Adrenal gland (tissue), 12 donors: ENCODE data around the gene PCK1. TPM values are rescaled to one million over a fixed set of nuclear protein-coding genes. Genes with fewer than 3 reads are reported as not detected.

Source experiments
- DNase-seq, 7 donors: peaks; one replicate each; pipeline ENCODE4 v3.0.0-alpha.2; 2019 to 2020
- H3K27ac ChIP-seq, 5 donors: fragments of 200-600 bp; sonication (generic) in 4 of 5; 1 replicate in 3 of 5; 2 replicates in 2 of 5; pipeline versions ENCODE4 v1.5.1 to v1.8.0; 2016 to 2020; ENCODE audit warnings: mild to moderate bottlenecking in 1 of 5
- H3K27me3 ChIP-seq: fragments of 200-600 bp; 2 replicates; pipeline ENCODE4 v1.8.0; 2021
- H3K36me3 ChIP-seq, 2 donors: fragments of 200-600 bp; replicated peaks in 1 of 2; 1 replicate in 1 of 2; 2 replicates in 1 of 2; pipeline versions ENCODE4 v1.5.1 to v1.8.0; 2018 to 2022
- H3K4me1 ChIP-seq, 2 donors: fragments of 200-600 bp; replicated peaks in 1 of 2; 1 replicate in 1 of 2; 2 replicates in 1 of 2; pipeline versions ENCODE4 v1.5.1 to v1.8.0; 2018 to 2021
- H3K4me3 ChIP-seq, 4 donors: fragments of 200-600 bp; sonication (generic) in 3 of 4; one replicate each; pipeline ENCODE4 v1.5.1; 2016 to 2018
- H3K9me3 ChIP-seq, 3 donors: fragments of 200-600 bp; sonication (generic) in 1 of 3; replicated peaks in 1 of 3; 1 replicate in 2 of 3; 2 replicates in 1 of 3; pipeline versions ENCODE4 v1.5.1 to v1.8.0; 2016 to 2021
- POLR2A ChIP-seq, 2 donors: fragments of 450-650 bp; IDR thresholded peaks; one replicate each; pipeline ENCODE4 v1.6.1; 2017; ENCODE audit warnings: antibody characterized with exemption in 2 of 2, mild to moderate bottlenecking in 2 of 2, moderate library complexity in 1 of 2
- WGBS, 4 donors: extraction: QIAGEN DNeasy Blood & Tissue Kit in 2 of 4; methylation state at CpG; one replicate each; pipeline versions ENCODE4 v1.1.5 to v1.1.7; 2013 to 2017; 5-methylcytosine and 5-hydroxymethylcytosine counted together
- intact Hi-C, 2 donors: fragments of 100-400 bp; cut with DNase I; formaldehyde crosslinking; loops; one replicate each; pipeline versions ENCODE4 v1.14.1 to v1.15.0; 2022 to 2023
- polyA plus RNA-seq, 3 donors: library from polyadenylated mRNA; stranded (reverse); fragments of 200-250 nt in 2 of 3; fragments of 350-450 nt in 1 of 3; fragmentation: Illumina TruSeq in 1 of 3; extraction: RNeasy Lipid Tissue Mini Kit (QIAGEN cat#74804) in 1 of 3; gene quantifications; one replicate each; pipeline ENCODE4 v1.2.3, GENCODE V29; 2013 to 2014
- total RNA-seq, 9 donors: library from RNA; depleted of rRNA in 4 of 9; stranded (reverse); fragments of >200 nt in 4 of 9; fragments of 120-200 nt in 1 of 9; fragmentation: NEBNext Ultra II Directional in 1 of 9; extraction: Animal tissue kit (Norgen Biotek cat#: 25700) in 1 of 9; gene quantifications; one replicate each; pipeline versions ENCODE4 v1.1.0 to v1.2.4, GENCODE V29; 2013 to 2023
- TF ChIP-seq, protein P1 (sequence below), 6 experiments: fragments of 450-650 bp in 4 of 6; fragments of 200-600 bp in 2 of 6; sonication (generic) in 1 of 6; IDR thresholded peaks; 1 replicate in 5 of 6; 2 replicates in 1 of 6; pipeline versions ENCODE4 v1.5.1 to v1.8.0; 2016 to 2021; ENCODE audit warnings: antibody characterized with exemption in 6 of 6, mild to moderate bottlenecking in 2 of 6, moderate library complexity in 1 of 6
- donor health status: healthy with polysubstance abuse.
- donor health status: Bipolar disorder and iron deficiency.
- donor health status: DM: yes; HTN: yes; CAD: no.
- donor health status: DM: no; HTN: no; CAD: no.
- donor health status: DM: no; HTN: no; CAD: no.
- donor health status: DM: yes; HTN: yes; CAD: no.

PCK1 gene
- total and polyA plus RNA-seq, 12 donors, result 0.06 to 5.4 (median 0.65) TPM

DNA sequence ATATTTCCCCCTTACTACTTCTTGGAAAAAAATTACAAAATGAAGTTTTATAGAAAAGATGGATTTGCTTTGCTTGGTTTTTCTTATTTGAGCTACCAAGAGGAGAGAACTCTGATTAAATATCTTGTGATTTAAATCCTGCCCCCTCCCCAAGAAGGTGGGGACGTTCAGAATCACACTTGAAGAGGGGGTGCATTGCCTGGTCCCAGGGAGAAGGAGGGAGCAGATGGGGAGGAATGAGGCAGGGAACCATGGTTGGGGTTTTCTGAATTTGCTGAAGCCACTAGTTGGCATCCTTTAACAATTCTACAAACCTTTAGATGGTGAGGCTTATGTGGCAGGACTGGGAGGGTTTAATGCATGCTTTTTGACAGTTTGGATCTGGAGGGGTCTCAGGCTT lies 5.5 kb downstream of the PCK1 start:
- Histone ChIP-seq H3K4me3 (no peak overlapping the region), H3K4me1 (no peaks in the 10 kb centered on the region), H3K9me3 (no peaks in the 10 kb centered on the region), H3K36me3 (no peaks in the 10 kb centered on the region), H3K27me3 (peaks cover 5% of the 10 kb centered on the region), H3K27ac (no peak overlapping the region)
- DNase-seq, result no peak
- no peak for TF ChIP-seq POLR2A (IDR thresholded peaks at IDR 0.05)
- TF ChIP-seq, protein P1, sequence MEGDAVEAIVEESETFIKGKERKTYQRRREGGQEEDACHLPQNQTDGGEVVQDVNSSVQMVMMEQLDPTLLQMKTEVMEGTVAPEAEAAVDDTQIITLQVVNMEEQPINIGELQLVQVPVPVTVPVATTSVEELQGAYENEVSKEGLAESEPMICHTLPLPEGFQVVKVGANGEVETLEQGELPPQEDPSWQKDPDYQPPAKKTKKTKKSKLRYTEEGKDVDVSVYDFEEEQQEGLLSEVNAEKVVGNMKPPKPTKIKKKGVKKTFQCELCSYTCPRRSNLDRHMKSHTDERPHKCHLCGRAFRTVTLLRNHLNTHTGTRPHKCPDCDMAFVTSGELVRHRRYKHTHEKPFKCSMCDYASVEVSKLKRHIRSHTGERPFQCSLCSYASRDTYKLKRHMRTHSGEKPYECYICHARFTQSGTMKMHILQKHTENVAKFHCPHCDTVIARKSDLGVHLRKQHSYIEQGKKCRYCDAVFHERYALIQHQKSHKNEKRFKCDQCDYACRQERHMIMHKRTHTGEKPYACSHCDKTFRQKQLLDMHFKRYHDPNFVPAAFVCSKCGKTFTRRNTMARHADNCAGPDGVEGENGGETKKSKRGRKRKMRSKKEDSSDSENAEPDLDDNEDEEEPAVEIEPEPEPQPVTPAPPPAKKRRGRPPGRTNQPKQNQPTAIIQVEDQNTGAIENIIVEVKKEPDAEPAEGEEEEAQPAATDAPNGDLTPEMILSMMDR (IDR thresholded peaks at IDR 0.05), result no peak
- 4 to 23% (median 14%) methylated on average over 1 of the region's 1 CpG for WGBS, 4 donors
- intact Hi-C loops, result no loop called here

DNA sequence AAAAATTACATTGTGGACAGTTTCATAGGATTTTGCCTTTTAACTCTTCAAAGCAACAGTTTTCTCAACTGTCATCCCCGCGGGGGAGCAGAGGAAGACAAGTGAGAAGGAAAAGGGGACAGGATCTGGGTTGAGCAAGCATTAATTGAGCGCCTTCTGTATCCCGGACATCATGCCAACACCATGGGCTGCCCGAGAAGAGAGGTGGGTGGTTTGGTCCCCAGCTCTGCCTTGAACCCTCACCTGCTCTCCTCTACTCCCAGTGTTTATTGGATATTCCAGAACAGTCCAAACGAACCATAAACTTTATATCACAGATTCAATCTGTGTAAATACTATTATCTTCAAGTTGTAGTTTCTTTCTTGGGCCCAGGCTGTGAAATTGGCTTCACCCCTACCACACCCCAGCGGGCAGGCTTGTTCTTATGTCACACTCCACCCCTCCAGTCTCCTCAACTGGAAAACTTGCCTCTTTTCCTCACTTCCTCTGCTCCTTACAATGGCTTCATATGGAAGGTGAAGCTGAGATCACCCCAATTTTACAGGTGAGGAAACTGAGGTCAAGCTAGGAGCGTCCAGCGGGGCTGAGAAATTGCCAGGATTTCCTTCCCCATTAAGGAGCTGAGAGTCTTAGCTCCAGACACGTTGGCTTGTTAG lies 6.0 kb downstream of the PCK1 start:
- intact Hi-C loops, result no loop called here
- H3K4me1 ChIP-seq, result no peaks in the 10 kb centered on the region
- 70 to 77% (median 71%) methylated on average over 10 of the region's 10 CpGs for WGBS, 4 donors
- no peak for DNase-seq
- H3K4me3 ChIP-seq, result no peak overlapping the region
- peaks cover 5% of the 10 kb centered on the region for H3K27me3 ChIP-seq
- no peak for TF ChIP-seq POLR2A (IDR thresholded peaks at IDR 0.05)
- TF ChIP-seq, protein P1 (IDR thresholded peaks at IDR 0.05), result no peak
- no peaks in the 10 kb centered on the region for H3K9me3 ChIP-seq
- no peaks in the 10 kb centered on the region for H3K36me3 ChIP-seq
- no peak overlapping the region for H3K27ac ChIP-seq

DNA sequence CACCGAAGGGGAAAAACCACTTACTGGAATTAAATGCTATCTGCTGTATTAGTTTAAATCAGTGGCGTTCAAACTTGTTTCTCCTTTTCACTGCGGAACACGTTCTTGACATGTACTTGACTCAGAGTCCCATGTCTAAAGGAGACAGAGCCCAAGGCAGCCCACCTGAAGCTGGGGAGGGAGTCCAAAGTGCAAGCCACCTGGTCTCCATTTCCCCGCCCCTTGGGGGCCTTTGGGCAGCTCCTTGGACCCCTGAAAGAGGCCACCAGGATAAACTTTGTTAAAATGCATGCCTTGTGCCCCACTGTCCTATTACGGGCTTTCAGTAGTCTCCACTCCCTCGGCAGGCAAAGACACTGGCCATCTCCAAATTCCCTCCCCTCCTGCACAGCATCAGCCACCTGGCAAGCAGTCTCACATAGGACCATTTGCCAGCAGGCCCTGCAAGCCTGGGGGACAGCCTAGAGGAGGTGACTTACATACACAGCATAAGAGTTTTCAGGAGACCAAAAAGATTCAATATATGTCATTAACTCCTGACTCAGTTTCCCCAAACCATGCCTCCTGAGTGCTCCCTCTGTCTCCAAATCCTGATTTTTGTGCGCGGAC lies 6.7 kb downstream of the PCK1 start:
- H3K4me1 ChIP-seq, result no peaks in the 10 kb centered on the region
- H3K4me3 ChIP-seq, result no peak overlapping the region
- peaks cover 5% of the 10 kb centered on the region for H3K27me3 ChIP-seq
- no peak for DNase-seq
- H3K36me3 ChIP-seq, result no peaks in the 10 kb centered on the region
- TF ChIP-seq, protein P1 (IDR thresholded peaks at IDR 0.05), result no peak
- no peak for TF ChIP-seq POLR2A (IDR thresholded peaks at IDR 0.05)
- H3K9me3 ChIP-seq, result no peaks in the 10 kb centered on the region
- WGBS, 4 donors, result 72 to 80% (median 75%) methylated on average over 9 of the region's 9 CpGs
- no peak overlapping the region for H3K27ac ChIP-seq
- intact Hi-C loops, result no loop called here

DNA sequence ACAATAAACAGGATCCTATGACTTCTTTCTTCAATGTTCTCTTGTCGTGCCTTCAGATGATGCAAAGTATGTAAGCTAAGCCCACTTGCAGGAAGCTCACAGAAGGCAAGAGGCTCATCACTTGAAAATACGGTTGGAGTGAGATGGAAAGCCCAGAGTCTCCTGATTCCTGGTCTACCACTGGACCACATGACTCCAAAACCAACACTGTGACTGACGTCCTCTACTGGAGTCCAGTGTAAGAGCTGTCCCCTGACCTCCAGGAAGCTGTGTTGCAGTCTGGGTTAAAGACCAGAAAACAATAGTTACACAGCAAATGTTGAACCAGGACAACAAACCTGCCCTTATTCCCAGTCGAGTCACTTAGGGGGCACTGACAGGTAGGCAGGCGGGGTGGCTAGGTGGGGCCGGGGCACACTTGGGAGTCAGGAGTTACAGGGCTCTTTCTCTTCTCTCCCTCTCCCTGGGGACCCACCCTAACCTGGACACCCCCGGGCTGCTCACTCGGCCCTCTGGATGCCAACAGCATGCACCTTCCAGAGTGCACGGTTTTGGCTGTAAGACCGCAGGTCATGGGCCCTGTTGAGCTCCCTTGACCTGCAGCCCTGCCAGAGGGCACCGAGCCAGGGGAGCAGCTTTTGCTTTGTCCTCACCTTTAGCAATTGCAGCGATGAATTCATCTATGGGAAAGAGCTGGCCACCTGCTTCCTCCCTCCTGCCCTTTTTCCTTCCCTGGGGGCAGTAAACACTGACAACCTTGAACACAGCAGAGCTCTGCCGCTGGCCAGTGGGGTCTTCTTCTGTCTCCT lies 7.4 kb downstream of the PCK1 start:
- Histone ChIP-seq H3K36me3 (no peaks in the 10 kb centered on the region), H3K4me1 (no peaks in the 10 kb centered on the region), H3K4me3 (no peak overlapping the region), H3K9me3 (no peaks in the 10 kb centered on the region), H3K27me3 (peaks cover 5% of the 10 kb centered on the region), H3K27ac (no peak overlapping the region)
- DNase-seq, result no peak
- 66 to 72% (median 66%) methylated on average over 11 to 13 of the region's 13 CpGs for WGBS, 4 donors
- intact Hi-C loops, result no loop called here
- TF ChIP-seq, protein P1 (IDR thresholded peaks at IDR 0.05), result no peak
